Glutamatergic neuron (in vitro differentiated cells): ENCODE data around the gene UNK. TPM values are rescaled to one million over a fixed set of nuclear protein-coding genes. Genes with fewer than 3 reads are reported as not detected.
A peak's percentile ranks its signal among the peaks of the same experiment; 100 is the strongest.

Experiments
- DNase-seq: peaks from one replicate; pipeline ENCODE4 v3.0.0; 2022
- H3K27ac Mint-ChIP-seq: one replicate; pipeline ENCODE4 v1.8.0; 2020; ENCODE audit warnings: mild to moderate bottlenecking, mixed read lengths, inconsistent platforms; ENCODE audit not compliant: unreplicated experiment
- H3K27me3 Mint-ChIP-seq: one replicate; pipeline ENCODE4 v1.8.0; 2020; ENCODE audit warnings: mild to moderate bottlenecking, moderate library complexity, mixed read lengths, inconsistent platforms; ENCODE audit not compliant: unreplicated experiment
- H3K36me3 Mint-ChIP-seq: one replicate; pipeline ENCODE4 v1.8.0; 2020; ENCODE audit warnings: mild to moderate bottlenecking, mixed read lengths, inconsistent platforms; ENCODE audit not compliant: unreplicated experiment
- H3K4me1 Mint-ChIP-seq: one replicate; pipeline ENCODE4 v1.8.0; 2020; ENCODE audit warnings: mild to moderate bottlenecking, low read depth, mixed read lengths, inconsistent platforms; ENCODE audit not compliant: unreplicated experiment
- H3K4me3 Mint-ChIP-seq: one replicate; pipeline ENCODE4 v1.8.0; 2020; ENCODE audit warnings: mild to moderate bottlenecking, mixed read lengths, inconsistent platforms; ENCODE audit not compliant: unreplicated experiment
- H3K9me3 Mint-ChIP-seq: one replicate; pipeline ENCODE4 v1.8.0; 2020; ENCODE audit warnings: mild to moderate bottlenecking, moderate library complexity, mixed read lengths, inconsistent platforms; ENCODE audit not compliant: unreplicated experiment
- CTCF ChIP-seq: fragments of 200-600 bp; sonication (generic); IDR thresholded peaks from one replicate; pipeline ENCODE4 v1.5.0; 2021; ENCODE audit not compliant: partially characterized antibody, unreplicated experiment
- total RNA-seq: library from RNA; stranded (reverse); fragmentation: NEBNext Ultra II Directional; extraction: Animal tissue kit (Norgen Biotek cat#: 25700); gene quantifications from one replicate; pipeline ENCODE4 v1.2.1, GENCODE V29; 2021; ENCODE audit not compliant: unreplicated experiment

UNK gene
- total RNA-seq, 1 donor from 2014 or later: 65.5 TPM

- H3K36me3 Mint-ChIP-seq: no peaks in the 10 kb centered on the region
- H3K27ac Mint-ChIP-seq: no peak overlapping the region
- DNase-seq: no peak
- no peak for TF ChIP-seq CTCF
- H3K9me3 Mint-ChIP-seq: no peaks in the 10 kb centered on the region
- H3K4me3 Mint-ChIP-seq: no peak overlapping the region
- H3K27me3 Mint-ChIP-seq: no peaks in the 10 kb centered on the region
- no peaks in the 10 kb centered on the region for H3K4me1 Mint-ChIP-seq
Measured at GRCh38 chr17:75793460-75793859, 8.9 kb downstream of the UNK start.

- H3K27ac Mint-ChIP-seq: peak overlapping the region; percentile 43
Measured at GRCh38 chr17:75795820-75796607, 11.4 kb downstream of the UNK start.

GRCh38 chr17:75799402-75799801 is 14.8 kb downstream of the UNK start:
- no peak overlapping the region for H3K4me3 Mint-ChIP-seq
- no peaks in the 10 kb centered on the region for H3K27me3 Mint-ChIP-seq
- peaks cover 4% of the 10 kb centered on the region for H3K36me3 Mint-ChIP-seq
- peak overlapping the region; percentile 6 for H3K27ac Mint-ChIP-seq
- TF ChIP-seq CTCF: no peak
- H3K9me3 Mint-ChIP-seq: no peaks in the 10 kb centered on the region
- DNase-seq: no peak
- peaks cover 2% of the 10 kb centered on the region for H3K4me1 Mint-ChIP-seq

More at GRCh38 chr17:75795820-75796607, 11.4 kb downstream of the UNK start:
- peaks cover 2% of the 10 kb centered on the region for H3K4me1 Mint-ChIP-seq
- no peak for TF ChIP-seq CTCF
- DNase-seq: no peak
- H3K27me3 Mint-ChIP-seq: no peaks in the 10 kb centered on the region
- H3K4me3 Mint-ChIP-seq: no peak overlapping the region
- no peaks in the 10 kb centered on the region for H3K9me3 Mint-ChIP-seq
- H3K36me3 Mint-ChIP-seq: peaks cover 4% of the 10 kb centered on the region

- Mint-ChIP-seq H3K27ac (no peak overlapping the region), H3K9me3 (no peaks in the 10 kb centered on the region)
- TF ChIP-seq CTCF: no peak
Measured at GRCh38 chr17:75803883-75804282, 19.3 kb downstream of the UNK start.

GRCh38 chr17:75806822-75807500 is 22.4 kb downstream of the UNK start:
- no peak for DNase-seq
- Mint-ChIP-seq H3K9me3 (no peaks in the 10 kb centered on the region), H3K4me3 (no peak overlapping the region), H3K27ac (peak overlapping the region; percentile 48), H3K4me1 (peaks cover 18% of the 10 kb centered on the region), H3K27me3 (no peaks in the 10 kb centered on the region), H3K36me3 (no peaks in the 10 kb centered on the region)
- TF ChIP-seq CTCF: no peak

More at GRCh38 chr17:75803883-75804282, 19.3 kb downstream of the UNK start:
- H3K4me1 Mint-ChIP-seq: peaks cover 12% of the 10 kb centered on the region
- H3K4me3 Mint-ChIP-seq: no peak overlapping the region
- H3K36me3 Mint-ChIP-seq: peaks cover 4% of the 10 kb centered on the region
- no peaks in the 10 kb centered on the region for H3K27me3 Mint-ChIP-seq
- no peak for DNase-seq
